Activated CD8-positive, alpha-beta memory T cell treated with anti-CD3 and anti-CD28 coated beads for 48 hours (primary cell): ENCODE data around the gene SSTR3.
"Not testable (repeated sequence)": the region's sequence is repeated elsewhere in the genome, so short reads cannot be mapped to it uniquely, and the experiment has no call there.

ENCODE experiments used
- DNase-seq, 3 experiments: peaks; one replicate each; pipeline ENCODE4 v3.0.0-alpha.2; 2020; ENCODE audit warnings: low read depth in 2 of 3, low spot score in 2 of 3

SSTR3 gene

DNA sequence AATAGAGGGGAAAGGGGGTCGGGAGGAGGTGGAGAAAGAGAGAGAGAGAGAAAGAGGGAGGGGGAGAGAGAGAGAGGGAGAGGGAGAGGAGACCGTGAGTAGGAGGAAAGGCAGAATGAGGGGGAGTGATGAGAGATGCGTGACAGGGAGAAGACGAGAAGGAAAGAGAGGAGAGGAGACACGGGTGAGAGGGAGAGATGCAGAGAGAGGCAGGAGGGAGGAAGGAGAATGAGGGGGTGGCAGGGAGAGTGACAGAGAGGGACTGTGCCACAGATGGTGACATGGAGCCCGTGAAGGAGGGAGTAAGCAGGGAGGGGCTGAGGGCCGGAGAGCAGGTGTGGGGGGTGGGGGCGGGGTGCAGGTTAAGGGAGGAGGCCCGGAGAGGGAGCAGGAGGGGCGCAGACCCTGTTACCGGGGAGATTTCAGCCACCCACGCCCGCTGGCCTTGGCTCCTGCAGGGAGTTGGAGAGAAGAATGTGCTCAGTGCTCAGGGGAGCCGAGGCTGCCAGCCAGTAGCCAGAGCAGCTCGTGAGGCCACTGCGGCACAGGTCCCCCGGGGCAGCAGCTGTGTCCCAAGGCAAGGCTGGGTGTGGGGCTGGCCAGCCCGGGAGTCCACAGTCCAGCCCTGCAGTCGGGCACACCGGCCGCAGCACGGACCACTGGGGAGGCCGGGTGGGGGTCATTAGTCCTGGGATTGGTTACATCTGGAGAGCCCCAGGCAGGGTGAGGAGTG, at the start of gene SSTR3:
TSS of gene SSTR3 (minus strand) at position 304 of the 733 bp plus-strand sequence. CDS start 4,674 bp downstream, outside the sequence.
- DNase-seq, result no peak

DNA sequence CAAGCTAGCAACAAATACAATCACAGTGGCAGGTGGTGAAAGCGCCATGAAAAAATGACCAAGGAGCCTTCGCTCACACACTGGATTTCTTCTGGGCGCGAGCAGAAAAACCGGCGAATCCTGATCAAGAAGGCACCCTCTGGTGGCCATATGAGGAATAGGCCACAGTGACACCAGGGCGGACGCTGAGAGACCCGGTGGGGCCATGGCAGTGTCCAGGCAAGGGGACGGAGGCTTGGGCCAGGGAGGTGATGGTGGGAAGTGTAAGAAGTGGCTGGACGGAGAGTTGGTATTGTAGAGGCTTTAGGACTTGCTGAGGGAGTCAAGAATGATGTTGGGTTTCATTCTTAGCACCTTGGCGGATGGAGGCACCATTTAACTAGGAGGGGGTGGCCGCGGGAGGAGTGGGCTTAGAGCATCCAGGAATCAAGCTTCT, 48.6 kb upstream of the SSTR3 start:
- no peak for DNase-seq

DNA sequence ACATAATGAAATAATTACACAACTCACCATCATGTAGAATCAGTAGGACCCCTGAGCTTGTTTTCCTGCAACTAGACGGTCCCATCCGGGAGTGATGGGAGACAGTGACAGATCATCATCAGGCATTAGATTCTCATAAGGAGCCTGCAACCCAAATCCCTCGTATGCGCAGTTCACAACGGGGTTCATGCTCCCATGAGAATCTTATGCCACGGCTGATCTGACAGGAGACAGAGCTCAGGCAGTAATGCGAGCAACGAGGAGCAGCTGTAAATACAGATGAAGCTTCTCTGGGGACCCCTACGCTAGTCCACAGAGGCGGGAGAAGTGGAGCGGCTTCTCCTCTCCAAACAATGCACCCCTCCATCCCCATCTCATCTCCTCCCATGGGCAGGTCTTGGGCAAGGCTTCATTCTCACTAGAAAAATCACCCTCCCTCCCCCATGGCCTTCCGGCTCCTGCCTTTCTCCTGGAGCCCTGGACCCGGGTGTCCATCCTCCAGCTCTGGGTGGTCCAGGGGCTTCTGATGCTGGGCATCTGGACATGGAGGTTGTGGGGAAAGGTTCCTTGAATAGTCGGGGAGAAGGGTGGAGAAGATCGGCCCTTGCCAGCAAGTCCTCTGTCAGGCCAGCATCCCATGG, 48.0 kb upstream of the SSTR3 start:
- DNase-seq, result no peak

DNA sequence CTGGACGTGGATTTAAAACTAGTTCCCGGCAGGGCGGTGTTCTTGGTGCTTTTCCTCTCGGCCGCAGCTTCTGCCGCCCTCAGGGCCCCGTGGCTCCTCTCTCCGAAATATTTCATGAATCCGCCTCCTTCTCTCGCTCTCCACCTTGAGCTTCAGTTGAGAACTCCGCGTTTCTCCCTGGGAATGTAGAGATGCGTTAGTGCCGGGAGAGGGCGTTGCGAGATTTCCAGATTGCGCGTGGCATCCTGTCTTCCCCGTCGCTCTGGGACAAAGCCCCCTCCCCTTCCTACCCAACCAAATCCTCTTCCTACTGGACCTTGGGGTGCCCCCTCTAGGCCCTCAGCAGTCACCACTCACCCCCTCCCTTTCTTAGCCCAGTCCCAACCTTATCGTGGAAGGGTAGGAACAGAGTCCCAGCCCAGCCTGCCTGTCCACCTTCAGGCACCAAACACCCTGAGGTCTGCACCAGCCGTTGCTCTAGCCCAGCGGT, 47.3 kb upstream of the SSTR3 start:
- DNase-seq, result no peak

DNA sequence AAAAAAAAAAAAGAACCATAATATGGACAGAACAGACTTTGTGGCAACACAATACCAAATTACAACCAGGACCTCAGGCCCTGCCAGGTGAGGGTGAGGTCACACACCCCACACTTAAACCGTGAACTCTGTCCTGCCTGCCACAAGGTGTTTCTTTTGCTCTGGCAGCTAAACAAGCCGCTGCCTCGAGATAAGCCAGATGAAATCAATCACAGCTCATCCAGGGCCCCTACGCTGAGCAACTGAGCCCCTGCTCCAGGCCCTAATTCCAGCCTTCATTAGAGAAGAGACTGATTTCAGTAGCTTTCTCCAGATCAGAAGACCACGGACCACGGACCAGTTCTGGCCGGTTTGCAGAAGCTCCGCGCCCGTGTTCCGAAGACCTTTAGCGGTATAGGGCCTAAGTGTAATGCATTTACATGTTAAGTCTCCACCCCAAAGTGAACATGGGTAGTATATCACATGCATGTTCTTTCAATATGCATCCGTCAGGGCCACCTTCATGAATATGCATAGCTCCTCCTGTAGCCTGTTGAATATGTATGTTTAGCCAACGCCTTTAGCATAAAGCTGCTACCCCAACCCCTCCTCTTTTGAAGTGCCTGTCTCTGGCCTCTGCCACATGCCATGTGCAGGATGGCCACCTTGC, 46.6 kb upstream of the SSTR3 start:
- no peak for DNase-seq

DNA sequence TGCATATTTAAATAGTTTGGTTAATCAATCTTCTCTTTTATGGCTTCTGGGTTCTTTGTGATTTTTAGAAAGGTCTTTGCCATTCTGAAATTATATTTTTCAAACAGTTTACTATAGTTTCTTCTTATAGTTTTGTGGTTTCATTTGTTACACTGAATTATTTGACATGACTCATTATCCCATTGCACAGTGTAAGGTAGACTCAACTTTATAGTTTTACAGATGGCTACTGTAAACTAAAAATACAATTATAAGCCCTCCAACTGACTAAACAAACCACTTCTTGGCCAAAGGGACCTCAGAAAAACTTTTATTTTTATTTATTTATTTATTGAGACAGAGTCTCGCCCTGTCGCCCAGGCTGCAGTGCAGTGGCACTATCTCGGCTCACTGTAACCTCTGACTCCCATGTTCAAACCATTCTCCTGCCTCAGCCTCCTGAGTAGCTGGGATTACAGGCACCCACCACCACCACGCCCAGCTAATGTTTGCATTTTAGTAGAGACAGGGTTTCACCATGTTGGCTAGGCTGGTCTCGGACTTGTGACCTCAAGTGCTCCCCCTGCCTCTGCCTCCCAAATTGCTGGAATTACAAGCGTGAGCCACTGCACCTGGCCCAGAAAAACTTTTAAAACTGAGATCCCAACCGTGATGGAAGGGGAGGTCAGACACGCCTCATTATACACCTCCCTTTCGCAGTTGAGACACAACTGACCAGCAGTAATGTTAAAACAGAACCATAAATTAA, 45.9 kb upstream of the SSTR3 start:
- DNase-seq, result no peak

DNA sequence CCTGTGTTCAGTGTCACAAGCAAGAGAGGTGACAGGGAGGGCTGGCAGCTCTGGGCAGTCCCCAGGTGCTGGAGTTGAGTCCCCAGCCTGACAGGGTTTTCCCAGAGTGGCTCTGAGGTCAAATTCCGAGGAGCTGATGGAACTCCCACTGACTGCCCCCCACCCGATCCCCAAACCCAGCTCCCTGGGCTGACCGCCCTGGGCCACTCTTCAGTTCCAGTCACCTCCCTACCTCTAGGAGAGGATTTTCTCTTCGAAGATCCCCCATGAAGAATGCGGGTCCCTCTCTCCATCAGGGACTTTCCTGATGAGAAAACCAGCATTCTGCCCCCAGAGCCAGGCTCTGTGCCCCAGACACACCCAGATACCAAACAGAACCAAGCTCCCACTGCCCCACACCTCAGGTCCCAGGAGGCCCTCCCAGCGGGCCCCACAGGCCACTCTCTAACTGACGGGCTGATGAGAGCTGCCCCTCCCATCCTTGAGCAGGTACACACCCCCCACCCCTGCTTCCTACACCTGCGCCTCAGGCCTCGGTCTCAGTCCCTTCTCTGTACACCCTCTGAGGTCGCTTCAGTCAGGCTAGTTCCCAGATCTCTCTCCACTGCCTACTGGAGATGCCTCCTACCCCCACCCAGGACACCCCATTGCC, 43.9 kb upstream of the SSTR3 start:
- DNase-seq, result no peak

DNA sequence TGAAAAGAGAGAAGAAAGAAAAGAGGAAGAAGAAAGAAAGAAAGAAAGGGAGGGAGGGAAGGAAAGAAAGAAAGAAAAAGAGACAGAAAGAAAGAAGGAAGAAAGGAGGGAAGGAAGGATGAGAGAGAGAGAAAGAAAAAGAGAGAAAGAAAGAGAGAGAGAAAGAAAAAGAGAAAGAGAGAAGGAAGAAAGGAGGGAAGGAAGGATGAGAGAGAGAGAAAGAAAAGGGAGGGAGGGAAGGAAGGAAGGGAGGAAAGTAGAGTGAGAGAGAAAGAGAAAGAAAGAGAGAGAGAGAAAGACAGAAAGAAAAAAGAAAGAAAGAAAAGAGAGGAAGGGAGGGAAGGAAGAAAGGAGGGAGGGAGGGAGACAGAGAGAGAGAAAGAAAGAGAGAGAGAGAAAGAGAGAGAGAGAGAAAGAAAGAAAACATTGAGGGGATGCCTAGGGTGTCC, 43.3 kb upstream of the SSTR3 start:
- DNase-seq, result no peak

DNA sequence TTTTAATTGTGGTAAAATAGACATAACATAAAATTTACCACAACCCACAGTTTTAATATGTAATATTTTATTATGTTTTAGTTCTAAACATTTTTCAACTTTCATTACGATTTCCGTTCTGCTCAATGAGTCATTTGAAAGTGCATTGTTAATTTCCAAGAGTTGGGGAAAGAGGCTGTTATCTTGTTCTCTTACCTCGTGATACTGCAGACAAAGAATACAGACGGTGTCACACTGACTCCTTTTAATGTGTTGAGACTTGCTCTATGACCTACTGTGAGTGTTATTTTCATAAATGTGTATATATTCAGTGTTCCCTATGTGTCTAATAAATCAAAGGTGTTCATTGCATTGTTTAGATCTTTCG, 42.6 kb upstream of the SSTR3 start:
- DNase-seq, result no peak

DNA sequence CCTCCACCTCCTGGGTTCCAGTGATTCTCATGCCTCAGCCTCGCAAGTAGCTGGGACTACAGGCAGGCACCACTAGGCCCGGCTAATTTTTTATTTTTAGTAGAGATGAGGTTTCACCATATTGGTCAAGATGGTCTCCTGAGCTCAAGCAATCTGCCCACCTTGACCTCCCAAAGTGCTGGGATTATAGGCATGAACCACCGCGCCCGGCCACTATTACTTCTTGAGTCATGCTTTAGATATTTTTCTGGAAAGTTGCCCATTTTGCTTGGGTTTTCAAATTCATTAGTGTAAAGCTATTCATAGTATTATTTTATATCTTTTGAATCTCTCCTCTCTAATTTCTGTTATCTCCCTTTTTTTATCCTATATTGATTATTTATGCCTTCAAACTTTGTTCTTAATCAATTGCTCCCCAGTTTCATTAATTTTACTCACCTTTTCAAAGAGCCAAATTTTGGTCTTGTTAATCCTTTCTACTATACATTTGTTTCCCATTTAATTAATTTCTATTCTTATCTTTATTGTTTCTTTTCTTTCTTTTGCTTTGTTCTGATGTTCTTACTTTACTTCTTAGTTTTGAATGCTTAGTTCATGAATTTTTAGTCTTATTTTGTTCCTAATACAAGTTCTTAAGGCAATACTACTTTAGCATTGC, 42.1 kb upstream of the SSTR3 start:
- no peak for DNase-seq

DNA sequence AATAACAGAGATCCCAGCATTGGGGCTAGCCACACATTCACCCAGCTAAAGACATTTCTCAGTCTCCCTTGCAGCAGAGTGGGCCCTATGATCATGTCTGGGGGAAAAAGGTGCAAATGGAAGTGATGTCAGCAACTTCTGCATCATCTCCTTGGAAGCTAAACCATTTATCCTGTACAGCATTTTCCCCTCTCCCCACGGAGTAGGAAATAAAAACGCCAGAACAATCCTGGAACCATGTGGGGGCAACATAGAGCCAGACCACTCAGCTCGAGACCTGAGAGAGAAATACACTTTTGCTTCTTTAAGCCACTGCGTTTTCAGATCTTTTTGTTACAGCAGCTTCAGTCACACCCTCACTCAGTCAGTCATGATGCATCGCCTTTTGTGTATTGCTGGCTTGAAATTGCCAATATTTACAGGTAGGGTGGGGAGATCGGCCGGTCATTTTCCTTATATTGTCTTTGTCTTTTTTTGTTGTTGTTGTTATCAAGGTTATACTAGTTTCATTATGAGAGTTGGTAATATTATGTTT, 40.9 kb upstream of the SSTR3 start:
- DNase-seq, result no peak

DNA sequence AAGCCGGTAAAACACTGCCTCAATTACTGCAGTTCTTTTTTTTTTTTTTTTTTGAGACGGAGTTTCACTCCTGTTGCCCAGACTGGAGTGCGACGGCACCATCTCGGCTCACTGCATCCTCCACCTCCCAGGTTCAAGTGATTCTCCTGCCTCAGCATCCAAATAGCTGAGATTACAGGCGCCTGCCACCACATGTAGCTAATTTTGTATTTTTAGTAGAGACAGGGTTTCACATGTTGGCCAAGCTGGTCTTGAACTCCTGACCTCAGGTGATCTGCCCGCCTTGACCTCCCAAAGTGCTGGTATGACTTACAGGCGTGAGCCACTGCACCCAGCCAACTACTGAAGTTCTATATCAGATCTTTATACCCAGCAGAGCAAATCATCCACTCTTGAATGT, 39.6 kb upstream of the SSTR3 start:
- not testable (repeated sequence) for DNase-seq

DNA sequence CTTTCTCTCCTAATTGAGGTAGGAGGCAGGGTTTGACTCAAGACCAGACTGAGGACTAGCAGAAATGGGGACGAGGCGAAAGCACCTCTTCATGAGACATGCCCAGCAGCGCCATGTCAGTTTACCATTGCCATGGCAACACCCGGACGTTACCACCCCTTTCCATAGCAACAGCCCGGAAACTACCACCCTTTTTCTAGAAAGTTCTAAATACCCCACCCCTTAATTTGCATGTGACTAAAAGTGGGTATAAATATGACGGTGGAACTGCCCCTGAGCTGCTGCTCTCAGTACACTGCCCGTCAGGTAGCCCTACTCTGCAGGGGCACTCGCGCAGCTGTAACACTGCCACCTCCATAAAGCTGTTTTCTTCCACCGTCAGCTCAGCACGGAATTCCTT, 37.7 kb upstream of the SSTR3 start:
- DNase-seq, result no peak

DNA sequence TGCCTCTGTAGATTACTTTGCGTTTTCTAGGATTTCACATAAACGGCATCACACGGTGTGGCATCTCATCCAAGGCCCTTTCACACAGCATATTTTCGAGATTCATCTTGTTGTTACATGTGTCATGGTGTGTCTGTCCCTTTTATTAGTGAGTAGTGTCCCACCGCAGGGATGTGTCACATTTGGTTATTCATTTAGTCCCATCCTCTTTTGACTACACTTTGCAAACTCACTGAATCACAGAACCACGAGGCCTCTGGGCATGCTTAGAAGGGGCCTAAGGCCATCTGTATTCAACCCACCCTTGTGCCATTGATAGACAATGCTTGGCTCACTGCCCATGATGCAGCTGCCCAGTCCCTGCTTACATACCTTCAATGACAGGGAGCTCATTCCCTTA, 36.0 kb upstream of the SSTR3 start:
- DNase-seq, result no peak

DNA sequence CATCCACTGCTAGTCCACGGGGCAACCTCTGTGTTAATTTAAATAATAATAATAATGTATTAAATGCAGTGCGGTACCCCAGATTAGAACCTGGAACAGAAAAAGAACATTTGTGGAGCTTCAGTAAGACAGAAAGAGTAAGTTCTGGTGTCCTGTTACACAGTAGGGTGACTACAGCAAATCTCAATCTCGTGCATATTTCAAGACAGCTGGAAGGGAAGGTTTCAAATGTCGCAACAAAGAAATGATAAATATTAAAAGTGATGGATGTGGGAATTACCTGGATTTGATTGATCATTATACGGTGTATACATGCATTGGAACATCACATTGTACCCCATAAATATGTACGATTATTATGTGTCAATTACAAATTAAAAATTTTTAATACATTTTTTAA, 33.5 kb upstream of the SSTR3 start:
- no peak for DNase-seq

DNA sequence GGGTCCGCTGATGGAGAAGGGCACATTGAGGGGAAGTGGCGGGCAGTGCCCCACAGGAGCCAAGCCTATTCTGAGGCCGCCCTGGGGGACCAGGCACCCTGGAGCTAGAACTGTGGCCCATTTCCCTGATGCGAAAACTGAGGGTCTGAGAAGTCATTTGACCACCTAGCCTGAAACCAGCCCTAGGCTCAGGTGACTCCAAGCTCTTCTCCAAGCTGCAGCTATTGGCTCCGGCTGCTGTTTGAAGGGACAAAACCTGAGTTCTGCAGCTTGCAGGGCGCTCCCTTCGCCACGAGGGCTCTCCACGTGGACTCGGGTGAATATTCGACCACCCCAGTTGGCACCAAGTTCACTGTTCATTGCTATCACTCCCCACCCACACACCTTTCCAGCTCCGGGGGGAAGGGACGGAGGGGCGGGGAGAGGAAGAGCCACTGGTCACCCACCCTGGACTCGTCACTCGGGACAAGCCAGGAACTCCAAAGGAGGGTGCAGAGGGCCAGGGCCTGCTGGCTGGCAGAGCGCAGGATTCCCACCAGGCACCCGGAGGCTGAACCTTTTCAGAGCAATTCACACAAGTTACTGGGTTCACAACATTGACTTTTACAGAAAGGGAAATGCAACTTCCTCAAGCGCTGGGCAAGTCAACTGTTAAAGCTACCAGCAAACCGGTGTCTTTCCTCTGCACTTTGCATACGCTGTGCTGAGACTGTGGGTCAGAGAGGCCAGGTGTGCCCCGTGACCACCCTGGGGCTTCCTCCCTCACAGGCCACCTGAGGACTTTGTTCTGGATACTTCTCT, 32.8 kb upstream of the SSTR3 start:
- no peak for DNase-seq

DNA sequence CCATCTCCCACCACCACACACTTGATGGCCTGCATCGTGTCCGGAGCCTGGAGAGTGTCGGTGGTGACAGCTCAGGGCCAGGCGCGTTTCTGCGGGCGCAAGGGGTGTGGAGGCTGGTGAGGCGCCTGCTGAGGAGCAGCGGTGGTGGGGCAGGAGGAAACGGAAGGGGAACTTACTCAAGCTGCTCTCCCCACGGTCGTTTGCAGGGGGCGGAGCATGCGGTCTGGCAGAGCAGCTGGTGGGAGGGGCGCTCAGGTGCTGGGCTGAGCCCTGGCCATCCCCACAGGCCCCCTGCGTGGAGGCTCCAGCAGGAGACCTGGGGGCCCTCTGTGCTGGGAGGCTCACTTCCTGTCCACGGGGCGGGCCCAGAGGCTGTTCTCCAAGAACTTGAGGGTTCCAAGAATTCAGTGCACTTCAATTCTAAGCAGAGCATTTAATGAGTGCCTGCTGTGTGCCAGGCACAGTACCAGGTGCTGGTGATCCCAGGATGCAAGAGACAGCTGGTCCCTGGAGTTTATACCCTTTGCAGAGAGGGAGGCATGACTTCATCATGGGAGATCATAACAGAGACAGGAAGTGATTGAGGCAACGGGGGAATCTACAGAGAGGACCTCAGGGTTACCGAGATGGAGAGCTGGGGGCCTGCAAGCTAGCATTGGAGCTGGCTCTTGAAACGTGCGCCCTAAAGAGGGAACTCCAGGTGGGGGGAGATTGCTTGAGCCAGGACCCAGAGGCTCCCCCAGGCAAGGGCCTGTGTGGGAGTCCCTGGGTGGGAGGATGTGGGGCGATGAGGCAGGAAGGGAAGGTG, 32.0 kb upstream of the SSTR3 start, which contains the start of gene RAC2:
TSS of gene RAC2 (minus strand) at position 156 of the 808 bp plus-strand sequence. CDS start at position 35, 121 bp downstream.
- DNase-seq, result peak in 2 of 3 experiments; percentile 69 to 87

DNA sequence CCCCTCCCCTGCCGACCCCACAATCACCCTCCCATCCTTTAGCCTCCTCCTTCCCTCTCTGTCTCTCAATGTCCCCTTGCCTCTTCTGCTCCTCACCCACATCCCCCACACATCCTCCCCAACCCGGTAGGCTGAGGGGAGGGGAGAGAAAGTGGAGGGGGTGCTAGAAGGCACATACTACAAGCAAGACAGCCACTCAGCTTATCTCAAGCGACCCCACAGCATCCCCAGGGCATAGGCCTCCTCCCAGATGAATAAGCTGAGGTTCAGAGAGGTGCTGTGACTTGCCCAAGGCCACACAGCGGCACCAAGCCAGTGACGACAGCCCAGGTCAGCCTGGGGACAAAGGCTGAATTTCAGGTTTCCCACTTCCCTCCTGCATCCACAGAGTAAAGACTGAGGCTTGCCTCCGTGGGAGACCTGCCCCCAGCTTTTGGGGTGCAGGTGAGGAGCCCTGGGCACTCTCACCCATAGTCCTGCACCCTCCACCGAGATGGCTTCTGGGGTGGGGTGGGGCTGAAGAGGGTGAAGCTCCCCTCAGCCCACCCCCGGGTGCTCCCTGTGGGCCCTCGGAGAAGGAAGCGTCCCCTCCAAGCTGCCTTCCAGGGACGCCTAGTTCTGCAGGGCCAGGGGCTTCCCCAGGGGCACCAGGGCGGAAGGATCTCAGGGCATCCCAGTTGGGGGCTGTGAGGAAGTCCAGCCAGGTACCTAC, 31.3 kb upstream of the SSTR3 start:
- DNase-seq, result no peak
